ENCODE measurements around the gene BLOC1S2.

DNA sequence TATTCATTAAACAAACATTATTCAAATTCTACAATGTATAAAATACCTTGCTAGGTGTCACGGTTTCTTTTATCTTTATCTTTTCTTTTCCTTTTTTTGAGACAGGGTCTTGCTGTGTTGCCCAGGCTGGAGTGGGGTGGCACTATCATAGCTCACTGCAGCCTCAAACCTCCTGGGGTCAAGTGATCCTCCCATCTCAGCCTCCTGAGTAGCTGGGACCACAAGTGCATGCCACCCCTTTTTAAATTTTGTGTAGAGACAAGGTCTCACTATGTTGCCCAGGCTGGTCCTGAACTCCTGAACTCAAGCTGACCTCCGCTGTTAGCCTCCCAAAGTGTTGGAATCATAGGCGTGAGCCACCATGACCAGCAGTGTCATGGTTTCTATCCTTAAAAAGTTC lies 17.9 kb upstream of the BLOC1S2 start:
- TF ChIP-seq JUN (IDR thresholded peaks at IDR 0.05) = no peak
- no peak for TF ChIP-seq CTCF (IDR thresholded peaks at IDR 0.05)
- TF ChIP-seq POLR2A (IDR thresholded peaks at IDR 0.05; ENCODE audit: low read length) = no peak
- TF ChIP-seq, protein P1, sequence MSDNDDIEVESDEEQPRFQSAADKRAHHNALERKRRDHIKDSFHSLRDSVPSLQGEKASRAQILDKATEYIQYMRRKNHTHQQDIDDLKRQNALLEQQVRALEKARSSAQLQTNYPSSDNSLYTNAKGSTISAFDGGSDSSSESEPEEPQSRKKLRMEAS (IDR thresholded peaks at IDR 0.05) = no peak
- TF ChIP-seq, protein P2, sequence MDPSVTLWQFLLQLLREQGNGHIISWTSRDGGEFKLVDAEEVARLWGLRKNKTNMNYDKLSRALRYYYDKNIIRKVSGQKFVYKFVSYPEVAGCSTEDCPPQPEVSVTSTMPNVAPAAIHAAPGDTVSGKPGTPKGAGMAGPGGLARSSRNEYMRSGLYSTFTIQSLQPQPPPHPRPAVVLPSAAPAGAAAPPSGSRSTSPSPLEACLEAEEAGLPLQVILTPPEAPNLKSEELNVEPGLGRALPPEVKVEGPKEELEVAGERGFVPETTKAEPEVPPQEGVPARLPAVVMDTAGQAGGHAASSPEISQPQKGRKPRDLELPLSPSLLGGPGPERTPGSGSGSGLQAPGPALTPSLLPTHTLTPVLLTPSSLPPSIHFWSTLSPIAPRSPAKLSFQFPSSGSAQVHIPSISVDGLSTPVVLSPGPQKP (IDR thresholded peaks at IDR 0.05; ENCODE audit: low read depth, low read length) = no peak
- no peak for TF ChIP-seq GATA3 (IDR thresholded peaks at IDR 0.05; ENCODE audit: borderline replicate concordance)
- no peak for TF ChIP-seq ZC3H11A (IDR thresholded peaks at IDR 0.05)
- no peak for TF ChIP-seq RCOR1 (IDR thresholded peaks at IDR 0.05; ENCODE audit: low read depth, low read length)
- no peak for TF ChIP-seq EHF (CRISPR knock-in tag; IDR thresholded peaks at IDR 0.05)
- no peak for TF ChIP-seq KDM1A (IDR thresholded peaks at IDR 0.05; ENCODE audit: low read depth)

Measured in A549 (cell line).